Cardiac muscle cell (in vitro differentiated cells and primary cell): ENCODE results near the gene PRKCB. TPM values are rescaled to one million over a fixed set of nuclear protein-coding genes. Genes with fewer than 3 reads are reported as not detected.
"Not testable (repeated sequence)": the region's sequence is repeated elsewhere in the genome, so short reads cannot be mapped to it uniquely, and the experiment has no call there.

Experiments
- DNase-seq, 2 donors: peaks; one replicate each; pipeline versions ENCODE4 v3.0.0 to v3.0.0-alpha.2; 2010 to 2017; ENCODE audit warnings: low read depth in 1 of 2, low spot score in 1 of 2
- H3K27ac ChIP-seq: fragments of 200-600 bp; sonication (generic); 2 replicates; pipeline ENCODE4 v1.5.1; 2016
- H3K27me3 ChIP-seq: fragments of 200-600 bp; sonication (generic); 2 replicates; pipeline ENCODE4 v1.6.0; 2016; ENCODE audit warnings: control low read depth
- H3K36me3 ChIP-seq: fragments of 200-600 bp; sonication (generic); 2 replicates; pipeline ENCODE4 v1.5.1; 2016; ENCODE audit warnings: control low read depth
- H3K4me1 ChIP-seq: fragments of 200-600 bp; sonication (generic); 2 replicates; pipeline ENCODE4 v1.8.1; 2017; ENCODE audit warnings: low read depth, mild to moderate bottlenecking, mixed run types
- H3K4me3 ChIP-seq: fragments of 200-600 bp; sonication (generic); 2 replicates; pipeline ENCODE4 v1.5.1; 2016; ENCODE audit warnings: mild to moderate bottlenecking
- H3K9me3 ChIP-seq: fragments of 200-600 bp; sonication (generic); 2 replicates; pipeline ENCODE4 v1.5.1; 2017; ENCODE audit warnings: low read depth, mild to moderate bottlenecking, control low read depth
- CTCF ChIP-seq: IDR thresholded peaks from 2 replicates; pipeline ENCODE4 v1.5.1; 2012; ENCODE audit warnings: low read depth, mild to moderate bottlenecking, low read length
- polyA plus RNA-seq: library from polyadenylated mRNA; unstranded; fragments of >200 nt; fragmentation: Nextera tagmentation; extraction: Ambion mirVana; gene quantifications from 2 replicates; pipeline ENCODE4 v1.2.1, GENCODE V29; 2016
- total RNA-seq: library from RNA; depleted of rRNA; stranded (reverse); fragments of >200 nt; gene quantifications from 2 replicates; pipeline ENCODE4 v1.2.3, GENCODE V29; 2016

The PRKCB gene
- total and polyA plus RNA-seq, 2 experiments from 2014 or later = 0.66 to 1.5 TPM

GRCh38 chr16:24102209-24102660 is 266.5 kb downstream of the PRKCB start:
- Histone ChIP-seq H3K27me3 (no peaks in the 10 kb centered on the region), H3K4me1 (no peaks in the 10 kb centered on the region), H3K36me3 (no peaks in the 10 kb centered on the region), H3K4me3 (no peak overlapping the region), H3K27ac (no peak overlapping the region), H3K9me3 (no peaks in the 10 kb centered on the region)
- no peak for TF ChIP-seq CTCF
- DNase-seq = no peak

- not testable (repeated sequence) for H3K36me3 ChIP-seq, H3K9me3 ChIP-seq, H3K4me1 ChIP-seq, DNase-seq, H3K4me3 ChIP-seq, H3K27me3 ChIP-seq, H3K27ac ChIP-seq
Measured at GRCh38 chr16:24105471-24105870, 269.7 kb downstream of the PRKCB start.

- not testable (repeated sequence) for H3K27ac ChIP-seq, DNase-seq, H3K4me1 ChIP-seq, H3K4me3 ChIP-seq, H3K9me3 ChIP-seq, H3K36me3 ChIP-seq, H3K27me3 ChIP-seq
Measured at GRCh38 chr16:24108090-24108489, 272.3 kb downstream of the PRKCB start.

- TF ChIP-seq CTCF = no peak
- no peak overlapping the region for H3K27ac ChIP-seq
- no peak overlapping the region for H3K4me3 ChIP-seq
- H3K36me3 ChIP-seq = no peaks in the 10 kb centered on the region
- no peak for DNase-seq
- no peaks in the 10 kb centered on the region for H3K9me3 ChIP-seq
- H3K4me1 ChIP-seq = peaks cover 7% of the 10 kb centered on the region
- no peaks in the 10 kb centered on the region for H3K27me3 ChIP-seq
Measured at GRCh38 chr16:24111724-24112302, 276.0 kb downstream of the PRKCB start.

- peaks cover 15% of the 10 kb centered on the region for H3K4me1 ChIP-seq
- no peaks in the 10 kb centered on the region for H3K27me3 ChIP-seq
- no peaks in the 10 kb centered on the region for H3K36me3 ChIP-seq
- DNase-seq = no peak
- no peak overlapping the region for H3K4me3 ChIP-seq
- no peaks in the 10 kb centered on the region for H3K9me3 ChIP-seq
- H3K27ac ChIP-seq = no peak overlapping the region
- no peak for TF ChIP-seq CTCF
Measured at GRCh38 chr16:24113115-24113745, 277.4 kb downstream of the PRKCB start.

GRCh38 chr16:24114876-24115275 is 279.1 kb downstream of the PRKCB start:
- Histone ChIP-seq H3K9me3 (no peaks in the 10 kb centered on the region), H3K4me3 (no peak overlapping the region), H3K27me3 (no peaks in the 10 kb centered on the region), H3K36me3 (no peaks in the 10 kb centered on the region), H3K27ac (no peak overlapping the region), H3K4me1 (peaks cover 15% of the 10 kb centered on the region)
- no peak for TF ChIP-seq CTCF
- DNase-seq = no peak
